Panc1 (cell line): ENCODE data around the gene MTHFD1L. TPM values are rescaled to one million over a fixed set of nuclear protein-coding genes. Genes with fewer than 3 reads are reported as not detected.

Experiments
- ATAC-seq: fragments of 200-7000 bp; cut with Tn5 transposase; 2 replicates; pipeline ENCODE4 v1.9.1; 2020; ENCODE audit warnings: mild to moderate bottlenecking, moderate library complexity
- BruUV-seq: library from RNA; stranded (reverse); fragments of 400-500 nt; replicated peaks from 2 replicates; lab custom pipeline; 2021; lab: Mats Ljungman, UMichigan
- CTCF ChIA-PET: fragments of 300-600 bp; sonication (Branson Sonifier 250); formaldehyde crosslinking; loops from one replicate; lab custom pipeline; 2022; ENCODE audit warnings: antibody characterized with exemption; lab: Charles Lee
- POLR2A ChIA-PET: fragments of 300-600 bp; sonication (Branson Sonifier 250); formaldehyde crosslinking; loops from one replicate; lab custom pipeline; 2022; ENCODE audit warnings: antibody characterized with exemption; lab: Charles Lee
- DNase-seq: peaks from one replicate; pipeline ENCODE4 v3.0.0-alpha.2; 2010; ENCODE audit warnings: low read depth, low spot score
- H3K27ac ChIP-seq: 2 replicates; pipeline ENCODE4 v1.5.1; 2011; ENCODE audit warnings: mild to moderate bottlenecking, low read length, inconsistent platforms
- H3K27me3 ChIP-seq: fragments of 200-500 bp; sonication (Bioruptor generic); 2 replicates; pipeline ENCODE4 v1.6.0; 2014; ENCODE audit warnings: low read length, inconsistent platforms; ENCODE audit not compliant: control insufficient read depth, insufficient read depth
- H3K36me3 ChIP-seq: fragments of 200-500 bp; sonication (Bioruptor generic); 2 replicates; pipeline ENCODE4 v1.5.1; 2014; ENCODE audit warnings: inconsistent platforms, mild to moderate bottlenecking, low read length, moderate library complexity; ENCODE audit not compliant: control insufficient read depth, insufficient read depth
- H3K4me1 ChIP-seq: 2 replicates; pipeline ENCODE4 v1.5.1; 2011; ENCODE audit warnings: inconsistent platforms, mild to moderate bottlenecking, low read length, moderate library complexity; ENCODE audit not compliant: control insufficient read depth, insufficient read depth
- H3K4me3 ChIP-seq, 2 experiments: 2 replicates each; pipeline ENCODE4 v1.5.1; 2011 to 2012; ENCODE audit warnings: low read depth in 2 of 2, low read length in 2 of 2, mild to moderate bottlenecking in 2 of 2, inconsistent platforms in 1 of 2, moderate library complexity in 1 of 2
- H3K9me3 ChIP-seq: fragments of 200-500 bp; sonication (Bioruptor generic); 2 replicates; pipeline ENCODE4 v1.5.1; 2014; ENCODE audit warnings: low read depth, mild to moderate bottlenecking, inconsistent platforms, low read length, moderate library complexity; ENCODE audit not compliant: control insufficient read depth, insufficient read depth
- POLR2AphosphoS5 ChIP-seq: IDR thresholded peaks from 2 replicates; pipeline ENCODE4 v1.6.1; 2012; ENCODE audit warnings: mild to moderate bottlenecking, low read depth, low read length, moderate library complexity
- SIN3A ChIP-seq: IDR thresholded peaks from 2 replicates; pipeline ENCODE4 v1.6.1; 2012; ENCODE audit warnings: low read depth, mild to moderate bottlenecking, low read length, moderate library complexity, borderline replicate concordance; ENCODE audit not compliant: insufficient read depth
- TCF7L2 ChIP-seq: IDR thresholded peaks from 2 replicates; pipeline ENCODE4 v1.6.1; 2011; ENCODE audit warnings: mild to moderate bottlenecking, low read depth, low read length, inconsistent platforms
- in situ Hi-C: cut with HindIII; loops from 2 replicates; pipeline ENCODE4 v1.10.0; 2016; ENCODE audit warnings: low sequenced_read_pairs, low pct_unique_long_range_greater_than_20kb
- intact Hi-C: fragments of 100-400 bp; cut with micrococcal nuclease; formaldehyde crosslinking; loops from one replicate; pipeline ENCODE4 v1.10.0; 2022; ENCODE audit not compliant: unreplicated experiment
- total RNA-seq: library from RNA; stranded (reverse); gene quantifications from one replicate; pipeline ENCODE4 v1.2.1, GENCODE V29; 2021; ENCODE audit not compliant: unreplicated experiment
- TF ChIP-seq, protein P1 (sequence below): fragments of 450-650 bp; IDR thresholded peaks from 2 replicates; pipeline ENCODE4 v1.5.1; 2017; ENCODE audit warnings: mild to moderate bottlenecking
- TF ChIP-seq, protein P2 (sequence below), 2 experiments: IDR thresholded peaks; 2 replicates each; pipeline ENCODE4 v1.6.1; 2011 to 2012; ENCODE audit warnings: low read depth in 2 of 2, control low read depth in 1 of 2, low read length in 1 of 2, mild to moderate bottlenecking in 1 of 2, moderate library complexity in 1 of 2; ENCODE audit not compliant: insufficient read depth in 1 of 2

Gene MTHFD1L
- total RNA-seq, 1 experiment from 2014 or later = 76.2 TPM

DNA sequence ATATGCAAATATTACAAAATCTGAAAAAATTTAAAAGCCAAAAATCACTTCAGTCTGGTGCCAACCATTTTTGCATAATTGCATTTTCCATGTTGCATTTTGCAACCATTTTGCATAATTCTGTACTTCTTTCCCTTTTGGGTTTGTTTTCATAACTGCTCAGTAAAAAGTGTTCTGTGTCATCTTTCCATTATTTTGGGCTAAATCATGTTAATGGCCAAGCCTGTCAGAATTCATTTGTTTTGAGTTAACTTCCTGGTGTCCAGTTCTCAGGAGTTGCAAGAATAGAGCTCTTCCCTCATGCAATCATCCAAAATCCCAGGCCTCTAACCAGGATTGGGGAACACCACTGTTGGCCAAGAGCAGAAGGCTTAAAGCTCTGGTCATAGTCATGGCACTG lies 133.6 kb downstream of the MTHFD1L start:
- no peaks in the 10 kb centered on the region for H3K9me3 ChIP-seq
- ATAC-seq = no peak
- intact Hi-C loops = no loop called here
- in situ Hi-C loops = no loop called here
- no peak overlapping the region for H3K4me3 ChIP-seq
- no peaks in the 10 kb centered on the region for H3K36me3 ChIP-seq
- no peaks in the 10 kb centered on the region for H3K27me3 ChIP-seq
- no peak overlapping the region for H3K27ac ChIP-seq
- no TSS peak for BruUV-seq
- POLR2A ChIA-PET = no interaction called here
- CTCF ChIA-PET = interaction anchor here (0.6 kb wide), 1 partner anchor 52 kb away, joined by 4 read pairs; no protein-coding TSS in a partner anchor
- H3K4me1 ChIP-seq = peaks cover 7% of the 10 kb centered on the region
- TF ChIP-seq SIN3A (no peak), POLR2AphosphoS5 (no peak), TCF7L2 (no peak)
- TF ChIP-seq, protein P1, sequence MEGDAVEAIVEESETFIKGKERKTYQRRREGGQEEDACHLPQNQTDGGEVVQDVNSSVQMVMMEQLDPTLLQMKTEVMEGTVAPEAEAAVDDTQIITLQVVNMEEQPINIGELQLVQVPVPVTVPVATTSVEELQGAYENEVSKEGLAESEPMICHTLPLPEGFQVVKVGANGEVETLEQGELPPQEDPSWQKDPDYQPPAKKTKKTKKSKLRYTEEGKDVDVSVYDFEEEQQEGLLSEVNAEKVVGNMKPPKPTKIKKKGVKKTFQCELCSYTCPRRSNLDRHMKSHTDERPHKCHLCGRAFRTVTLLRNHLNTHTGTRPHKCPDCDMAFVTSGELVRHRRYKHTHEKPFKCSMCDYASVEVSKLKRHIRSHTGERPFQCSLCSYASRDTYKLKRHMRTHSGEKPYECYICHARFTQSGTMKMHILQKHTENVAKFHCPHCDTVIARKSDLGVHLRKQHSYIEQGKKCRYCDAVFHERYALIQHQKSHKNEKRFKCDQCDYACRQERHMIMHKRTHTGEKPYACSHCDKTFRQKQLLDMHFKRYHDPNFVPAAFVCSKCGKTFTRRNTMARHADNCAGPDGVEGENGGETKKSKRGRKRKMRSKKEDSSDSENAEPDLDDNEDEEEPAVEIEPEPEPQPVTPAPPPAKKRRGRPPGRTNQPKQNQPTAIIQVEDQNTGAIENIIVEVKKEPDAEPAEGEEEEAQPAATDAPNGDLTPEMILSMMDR = no peak
- TF ChIP-seq, protein P2, sequence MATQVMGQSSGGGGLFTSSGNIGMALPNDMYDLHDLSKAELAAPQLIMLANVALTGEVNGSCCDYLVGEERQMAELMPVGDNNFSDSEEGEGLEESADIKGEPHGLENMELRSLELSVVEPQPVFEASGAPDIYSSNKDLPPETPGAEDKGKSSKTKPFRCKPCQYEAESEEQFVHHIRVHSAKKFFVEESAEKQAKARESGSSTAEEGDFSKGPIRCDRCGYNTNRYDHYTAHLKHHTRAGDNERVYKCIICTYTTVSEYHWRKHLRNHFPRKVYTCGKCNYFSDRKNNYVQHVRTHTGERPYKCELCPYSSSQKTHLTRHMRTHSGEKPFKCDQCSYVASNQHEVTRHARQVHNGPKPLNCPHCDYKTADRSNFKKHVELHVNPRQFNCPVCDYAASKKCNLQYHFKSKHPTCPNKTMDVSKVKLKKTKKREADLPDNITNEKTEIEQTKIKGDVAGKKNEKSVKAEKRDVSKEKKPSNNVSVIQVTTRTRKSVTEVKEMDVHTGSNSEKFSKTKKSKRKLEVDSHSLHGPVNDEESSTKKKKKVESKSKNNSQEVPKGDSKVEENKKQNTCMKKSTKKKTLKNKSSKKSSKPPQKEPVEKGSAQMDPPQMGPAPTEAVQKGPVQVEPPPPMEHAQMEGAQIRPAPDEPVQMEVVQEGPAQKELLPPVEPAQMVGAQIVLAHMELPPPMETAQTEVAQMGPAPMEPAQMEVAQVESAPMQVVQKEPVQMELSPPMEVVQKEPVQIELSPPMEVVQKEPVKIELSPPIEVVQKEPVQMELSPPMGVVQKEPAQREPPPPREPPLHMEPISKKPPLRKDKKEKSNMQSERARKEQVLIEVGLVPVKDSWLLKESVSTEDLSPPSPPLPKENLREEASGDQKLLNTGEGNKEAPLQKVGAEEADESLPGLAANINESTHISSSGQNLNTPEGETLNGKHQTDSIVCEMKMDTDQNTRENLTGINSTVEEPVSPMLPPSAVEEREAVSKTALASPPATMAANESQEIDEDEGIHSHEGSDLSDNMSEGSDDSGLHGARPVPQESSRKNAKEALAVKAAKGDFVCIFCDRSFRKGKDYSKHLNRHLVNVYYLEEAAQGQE (IDR thresholded peaks at IDR 0.05; ENCODE audit: insufficient read depth in 1 of 2, low read depth in 2 of 2, low read length in 1 of 2) = no peak
- no peak for DNase-seq

DNA sequence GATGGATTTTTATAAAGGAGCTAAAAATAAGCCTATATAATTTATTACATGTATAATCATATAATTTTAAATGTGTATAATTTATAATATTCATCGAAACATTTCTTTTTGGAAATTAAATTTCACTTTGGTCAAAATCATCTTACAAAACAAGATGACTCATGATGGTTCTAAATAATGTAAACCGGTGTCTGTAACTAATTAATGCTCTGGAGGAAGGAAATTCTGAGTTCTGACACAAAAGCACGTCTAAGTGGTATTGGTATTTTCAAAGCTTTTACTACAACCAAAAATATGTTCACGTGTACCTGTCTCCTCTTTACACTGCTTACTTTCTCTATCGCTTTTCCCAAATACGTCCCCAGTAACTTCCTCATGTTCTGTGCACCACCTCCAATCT lies 134.1 kb downstream of the MTHFD1L start:
- ATAC-seq (no peak), DNase-seq (no peak)
- H3K27ac ChIP-seq = no peak overlapping the region
- intact Hi-C loops = no loop called here
- H3K27me3 ChIP-seq = no peaks in the 10 kb centered on the region
- H3K4me1 ChIP-seq = peaks cover 12% of the 10 kb centered on the region
- TF ChIP-seq SIN3A (no peak), POLR2AphosphoS5 (no peak), TCF7L2 (no peak)
- TF ChIP-seq, protein P2 (IDR thresholded peaks at IDR 0.05; ENCODE audit: insufficient read depth in 1 of 2, low read depth in 2 of 2, low read length in 1 of 2) = no peak
- TF ChIP-seq, protein P1 = no peak
- in situ Hi-C loops = no loop called here
- ChIA-PET CTCF (no interaction called here), POLR2A (no interaction called here)
- H3K9me3 ChIP-seq = no peaks in the 10 kb centered on the region
- no peak overlapping the region for H3K4me3 ChIP-seq
- BruUV-seq = no TSS peak
- no peaks in the 10 kb centered on the region for H3K36me3 ChIP-seq
